Measurements from ENCODE around the gene CHD5. TPM values are rescaled to one million over a fixed set of nuclear protein-coding genes. Genes with fewer than 3 reads are reported as not detected.

Gene CHD5
- polyA plus RNA-seq, 1 donor (not counting 4 experiments of a cell fraction or from before 2014, with no cell fraction given): 0.07 TPM

GRCh38 chr1:6084781-6085495 is 95.2 kb downstream of the CHD5 start:
- no peak overlapping the region for H3K9ac ChIP-seq (ENCODE audit: control insufficient read depth, extremely low read depth, insufficient read depth, low read length)
- H2AFZ ChIP-seq (ENCODE audit: control insufficient read depth, low read length): no peak overlapping the region
- no peaks in the 10 kb centered on the region for H3K9me1 ChIP-seq (ENCODE audit: control insufficient read depth, extremely low read depth, insufficient read depth, low read length)
- TF ChIP-seq EZH2 (IDR thresholded peaks at IDR 0.05; ENCODE audit: low read length) (no peak), CTCF (optimal IDR thresholded peaks at IDR 0.05 in 1 of 3, IDR thresholded peaks at IDR 0.05 in 1 of 3, conservative IDR thresholded peaks at IDR 0.05 in 1 of 3; ENCODE audit: extremely low read depth in 1 of 3, insufficient read depth in 2 of 3, low read length in 3 of 3) (no peak)
- no peaks in the 10 kb centered on the region for H4K20me1 ChIP-seq (ENCODE audit: control insufficient read depth, extremely low read depth, insufficient read depth, low read length)
- H3K4me3 ChIP-seq (ENCODE audit: control insufficient read depth in 2 of 3, extremely low read depth in 1 of 3, insufficient read depth in 2 of 3, low read depth in 1 of 3, low read length in 3 of 3): no peak overlapping the region
- DNase-seq (ENCODE audit: low read depth, low spot score): no peak
- no peak for FAIRE-seq
- no peaks in the 10 kb centered on the region for H3K79me2 ChIP-seq (ENCODE audit: control insufficient read depth, insufficient read depth, low read length)
- H3K9me3 ChIP-seq (ENCODE audit: control insufficient read depth, low read depth, low read length): no peaks in the 10 kb centered on the region
- H3K27ac ChIP-seq (ENCODE audit: control insufficient read depth, insufficient read depth, low read length): no peak overlapping the region
- H3K36me3 ChIP-seq (ENCODE audit: control insufficient read depth in 2 of 2, extremely low read depth in 1 of 2, insufficient read depth in 2 of 2, low read length in 2 of 2): no peaks in the 10 kb centered on the region
- dilution Hi-C loops (cut with MboI; ENCODE audit: extremely low pct_ligation_motif_present, low sequenced_read_pairs): no loop called here
- H3K4me1 ChIP-seq (ENCODE audit: control insufficient read depth, extremely low read depth, insufficient read depth, low read length): no peaks in the 10 kb centered on the region
- no peak overlapping the region for H3K4me2 ChIP-seq (ENCODE audit: control insufficient read depth, extremely low read depth, insufficient read depth, low read depth, low read length)
- H3K27me3 ChIP-seq (ENCODE audit: control insufficient read depth, extremely low read depth, insufficient read depth, low read length): peaks cover 7% of the 10 kb centered on the region

GRCh38 chr1:6083801-6084446 is 96.2 kb downstream of the CHD5 start:
- H3K9ac ChIP-seq (ENCODE audit: control insufficient read depth, extremely low read depth, insufficient read depth, low read length): no peak overlapping the region
- H3K4me1 ChIP-seq (ENCODE audit: control insufficient read depth, extremely low read depth, insufficient read depth, low read length): no peaks in the 10 kb centered on the region
- H3K79me2 ChIP-seq (ENCODE audit: control insufficient read depth, insufficient read depth, low read length): no peaks in the 10 kb centered on the region
- no peak for TF ChIP-seq EZH2 (IDR thresholded peaks at IDR 0.05; ENCODE audit: low read length)
- TF ChIP-seq CTCF (optimal IDR thresholded peaks at IDR 0.05 in 1 of 3, IDR thresholded peaks at IDR 0.05 in 1 of 3, conservative IDR thresholded peaks at IDR 0.05 in 1 of 3; ENCODE audit: extremely low read depth in 1 of 3, insufficient read depth in 2 of 3, low read length in 3 of 3): no peak
- H3K4me3 ChIP-seq (ENCODE audit: control insufficient read depth in 2 of 3, extremely low read depth in 1 of 3, insufficient read depth in 2 of 3, low read depth in 1 of 3, low read length in 3 of 3): no peak overlapping the region
- peaks cover 8% of the 10 kb centered on the region for H3K27me3 ChIP-seq (ENCODE audit: control insufficient read depth, extremely low read depth, insufficient read depth, low read length)
- no peak overlapping the region for H2AFZ ChIP-seq (ENCODE audit: control insufficient read depth, low read length)
- H3K27ac ChIP-seq (ENCODE audit: control insufficient read depth, insufficient read depth, low read length): no peak overlapping the region
- H4K20me1 ChIP-seq (ENCODE audit: control insufficient read depth, extremely low read depth, insufficient read depth, low read length): no peaks in the 10 kb centered on the region
- FAIRE-seq (no peak), DNase-seq (ENCODE audit: low read depth, low spot score) (no peak)
- H3K36me3 ChIP-seq (ENCODE audit: control insufficient read depth in 2 of 2, extremely low read depth in 1 of 2, insufficient read depth in 2 of 2, low read length in 2 of 2): no peaks in the 10 kb centered on the region
- no peak overlapping the region for H3K4me2 ChIP-seq (ENCODE audit: control insufficient read depth, extremely low read depth, insufficient read depth, low read depth, low read length)
- H3K9me1 ChIP-seq (ENCODE audit: control insufficient read depth, extremely low read depth, insufficient read depth, low read length): no peaks in the 10 kb centered on the region
- no peaks in the 10 kb centered on the region for H3K9me3 ChIP-seq (ENCODE audit: control insufficient read depth, low read depth, low read length)
- dilution Hi-C loops (cut with MboI; ENCODE audit: extremely low pct_ligation_motif_present, low sequenced_read_pairs): no loop called here

Data from keratinocyte (primary cell).